NCI-H510A treated with DMSO at 0.1 percent for 48 hours (cell line): ENCODE results near the gene CS.
"Not testable (repeated sequence)": the region's sequence is repeated elsewhere in the genome, so short reads cannot be mapped to it uniquely, and the experiment has no call there.

Source experiments
- DNase-seq: peaks from one replicate; lab custom pipeline; 2025; lab: John Stamatoyannopoulos, UW

Gene CS

DNA sequence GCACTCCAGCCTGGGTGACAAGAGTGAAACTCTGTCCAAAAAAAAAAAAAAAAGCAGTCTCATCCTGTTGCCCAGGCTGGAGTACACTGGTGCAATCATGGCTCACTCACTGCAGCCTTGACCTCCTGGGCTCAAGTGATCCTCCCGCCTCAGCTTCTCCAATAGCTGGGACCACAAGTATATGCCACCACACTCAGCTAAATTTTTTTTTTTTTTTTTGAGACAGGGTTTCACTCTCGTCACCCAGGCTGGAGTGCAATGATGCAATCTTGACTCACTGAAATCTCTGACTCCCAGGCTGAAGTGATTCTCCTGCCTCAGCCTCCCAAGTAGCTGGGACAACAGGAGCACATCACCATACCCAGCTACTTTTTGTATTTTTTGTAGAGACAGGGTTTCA lies 20.9 kb upstream of the CS start:
- DNase-seq = no peak

DNA sequence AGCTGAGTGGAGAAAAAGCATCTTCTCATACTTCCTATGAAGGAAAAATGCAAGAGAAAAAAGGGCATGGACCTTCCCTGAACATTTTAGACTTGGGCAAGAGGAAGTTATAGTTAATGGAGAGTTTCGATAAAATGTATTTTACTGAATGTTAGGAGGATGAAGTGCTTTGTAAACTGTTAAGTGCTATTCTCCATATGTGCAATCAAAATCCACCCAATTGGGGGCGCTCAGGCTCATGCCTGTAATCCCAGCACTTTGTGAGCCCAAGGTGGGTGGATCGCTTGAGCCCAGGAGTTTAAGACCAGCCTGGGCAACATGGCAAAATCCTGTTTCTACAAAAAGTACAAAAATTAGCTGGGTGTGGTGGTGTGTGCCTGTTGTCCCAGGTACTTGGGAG lies 17.5 kb upstream of the CS start:
- DNase-seq = no peak

DNA sequence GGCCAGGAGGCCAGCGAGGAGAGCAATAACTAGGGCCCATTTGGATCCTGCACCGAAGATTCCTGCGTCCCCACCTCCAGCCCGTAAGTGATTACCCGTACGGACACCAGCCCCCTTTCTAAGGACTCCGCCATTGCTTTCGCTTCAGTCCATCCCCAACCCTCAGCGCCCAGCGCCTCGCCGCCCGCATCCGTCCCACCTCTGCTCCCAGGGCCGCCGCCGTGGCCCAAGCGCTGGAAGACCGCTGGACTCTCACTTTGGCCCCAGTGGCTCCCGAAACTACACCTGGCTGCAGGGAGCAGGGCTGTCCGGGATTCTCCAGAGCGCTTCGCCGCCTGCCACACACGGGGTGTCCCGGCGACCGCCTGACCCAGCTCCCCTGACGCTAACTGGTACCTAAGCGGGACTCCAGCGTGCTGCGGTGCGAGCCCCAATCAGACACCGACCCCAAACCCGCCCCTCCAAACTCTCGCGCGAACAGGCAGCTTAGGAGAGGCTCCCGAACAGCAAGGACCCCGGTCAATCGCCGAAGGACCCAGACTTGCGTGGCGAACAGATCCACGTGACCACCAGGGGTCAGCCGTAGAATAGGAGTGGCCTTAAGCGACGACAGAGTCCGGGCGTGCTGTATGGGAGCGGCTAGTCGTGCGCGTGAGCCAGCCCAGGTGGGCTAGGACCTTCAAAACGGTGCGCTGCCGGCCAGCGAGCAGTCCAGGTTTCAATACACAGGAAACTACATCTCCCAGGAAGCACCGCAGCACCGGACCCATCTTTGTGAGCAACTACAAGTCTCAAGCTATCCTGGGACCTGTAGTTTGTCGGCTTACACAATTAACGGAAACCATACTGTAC lies 15.7 kb upstream of the CS start, which contains the start of gene CNPY2:
Gene CNPY2 (minus strand): TSS at position 367 of the 852 bp plus-strand sequence. CDS start 771 bp downstream, outside the sequence.
- DNase-seq = peak; percentile 94

DNA sequence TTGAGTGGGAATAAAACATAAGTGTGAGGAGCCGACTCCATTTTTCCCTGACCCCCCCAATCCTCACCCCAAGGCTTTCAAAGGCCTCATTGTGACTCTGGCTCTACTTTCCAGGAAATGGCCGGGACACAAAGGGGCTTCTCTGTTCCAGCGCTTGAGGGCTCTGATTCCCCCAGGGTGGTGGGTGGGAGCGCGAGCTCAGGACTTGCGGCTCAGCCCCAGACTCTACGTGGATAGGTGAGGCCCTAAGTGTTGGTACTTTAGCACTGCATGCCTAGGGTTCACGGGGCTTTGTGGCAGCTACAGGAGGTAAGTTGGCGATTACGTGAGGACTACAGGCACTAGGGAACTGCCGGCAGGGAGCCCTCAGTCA lies 15.1 kb upstream of the CS start:
- no peak for DNase-seq

DNA sequence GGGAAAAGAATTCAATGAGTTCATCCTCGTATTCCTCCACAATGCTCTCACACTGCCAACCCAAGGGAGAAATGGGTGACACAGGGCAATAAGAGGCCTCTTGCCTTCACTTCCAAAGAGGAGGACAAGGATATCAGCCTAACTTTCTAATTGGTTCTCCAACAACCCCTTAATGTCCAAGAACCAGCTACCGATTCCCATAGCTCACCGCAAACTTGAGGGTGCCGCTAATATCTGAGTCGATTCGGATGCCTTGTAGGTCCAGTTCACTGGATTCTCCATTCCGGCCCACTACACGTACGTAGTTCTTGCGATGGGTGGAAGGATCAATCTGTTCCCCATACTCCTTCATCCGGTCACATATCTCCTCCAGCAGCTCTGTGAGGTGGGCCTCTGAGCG lies 10.9 kb upstream of the CS start:
- no peak for DNase-seq

DNA sequence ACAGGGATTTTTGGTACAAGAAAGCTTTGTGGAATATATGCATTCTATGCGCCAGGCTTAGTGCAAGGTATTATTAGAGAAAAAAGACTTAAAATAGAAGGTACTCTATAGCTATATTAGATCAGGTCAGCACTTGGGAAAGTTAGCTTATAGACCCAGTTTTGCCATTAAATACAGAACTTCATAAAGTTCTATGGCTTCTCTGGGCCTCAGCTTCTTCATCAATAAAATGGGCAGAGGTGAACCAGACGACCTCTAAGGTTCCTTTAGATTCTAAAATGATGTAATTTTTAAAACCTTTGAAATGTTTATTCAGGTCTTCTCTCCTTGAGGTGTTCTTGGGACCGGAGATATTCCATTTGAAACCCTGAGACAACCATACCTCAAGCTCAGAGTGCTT lies 8.6 kb upstream of the CS start:
- no peak for DNase-seq

DNA sequence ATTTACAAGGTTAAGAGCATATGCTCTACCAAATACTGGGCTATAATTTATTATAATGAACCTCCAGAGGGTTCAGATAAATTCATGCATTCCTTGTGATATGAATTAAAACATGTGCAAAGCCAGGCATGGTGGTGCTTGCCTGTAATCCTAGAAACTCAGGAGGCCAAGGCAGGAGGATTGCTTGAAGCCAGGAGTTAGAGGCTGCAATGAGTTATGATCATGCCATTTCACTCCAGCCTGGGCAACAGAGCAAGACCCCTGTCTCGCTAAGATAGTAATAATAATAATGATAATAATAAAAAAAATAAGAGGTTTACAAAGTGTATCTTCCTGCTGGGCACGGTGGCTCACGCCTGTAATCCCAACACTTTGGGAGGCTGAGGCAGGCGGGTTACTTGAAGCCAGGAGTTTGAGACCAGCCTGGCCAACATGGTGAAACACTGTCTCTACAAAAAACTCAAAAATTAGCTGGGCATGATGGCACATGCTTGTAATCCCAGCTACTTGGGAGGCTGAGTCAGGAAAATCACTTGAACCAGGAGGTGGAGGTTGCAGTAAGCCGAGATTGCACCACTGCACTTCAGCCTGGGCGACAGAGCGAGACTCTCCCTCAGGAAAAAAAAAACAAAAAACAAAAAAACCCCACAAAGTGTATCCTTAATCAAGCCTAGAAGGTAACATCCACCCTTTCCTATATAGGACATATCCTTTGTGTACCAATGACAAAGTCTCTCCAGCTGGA lies 7.3 kb upstream of the CS start:
- no peak for DNase-seq

DNA sequence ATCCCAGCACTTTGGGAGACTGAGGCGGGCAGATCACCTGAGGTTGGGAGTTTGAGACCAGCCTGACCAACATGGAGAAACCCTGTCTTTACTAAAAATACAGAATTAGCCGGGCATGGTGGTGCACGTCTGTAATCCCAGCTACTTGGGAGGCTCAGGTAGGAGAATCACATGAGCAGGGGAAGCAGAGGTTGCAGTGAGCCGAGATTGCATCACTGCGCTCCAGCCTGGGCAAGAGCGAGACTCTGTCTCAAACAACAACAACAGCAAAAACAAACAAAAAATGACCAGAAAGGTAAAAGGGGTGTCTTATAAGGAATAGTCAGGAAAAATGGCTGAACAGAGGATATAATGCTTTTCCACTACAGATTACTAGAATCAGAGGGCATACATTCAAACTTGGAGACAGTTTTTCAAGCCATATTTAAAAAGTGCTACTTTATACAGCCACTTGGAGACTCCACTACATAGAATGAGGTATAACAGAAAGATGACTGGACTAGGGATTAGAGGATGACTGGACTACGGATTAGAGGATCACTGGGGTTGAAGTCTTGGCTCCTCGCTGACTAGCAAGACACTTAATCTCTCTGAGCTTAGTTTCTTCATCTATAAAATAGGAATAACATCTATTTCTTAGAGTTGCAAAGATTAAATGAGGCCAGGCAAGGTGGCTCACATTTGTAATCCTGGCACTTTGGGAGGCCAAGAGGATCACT lies 4.9 kb upstream of the CS start:
- no peak for DNase-seq

DNA sequence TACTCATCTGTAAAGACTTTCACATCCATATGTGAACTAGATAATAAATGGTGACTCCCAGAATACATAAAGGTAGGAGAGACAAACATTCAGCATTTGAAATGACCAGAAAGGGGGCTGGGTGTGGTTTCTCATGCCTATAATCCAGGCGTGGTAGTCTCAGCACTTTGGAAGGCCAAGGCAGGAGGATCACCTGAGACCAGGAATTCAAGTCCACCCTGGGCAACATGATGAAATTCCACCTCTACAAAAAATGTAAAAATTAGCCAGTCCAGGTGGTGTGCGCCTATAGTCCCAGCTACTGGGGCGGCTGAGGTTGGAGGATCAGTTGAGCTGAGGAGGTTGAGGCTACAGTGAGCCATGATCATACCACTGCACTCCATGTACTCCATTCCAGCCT lies 4.1 kb upstream of the CS start:
- DNase-seq = no peak

DNA sequence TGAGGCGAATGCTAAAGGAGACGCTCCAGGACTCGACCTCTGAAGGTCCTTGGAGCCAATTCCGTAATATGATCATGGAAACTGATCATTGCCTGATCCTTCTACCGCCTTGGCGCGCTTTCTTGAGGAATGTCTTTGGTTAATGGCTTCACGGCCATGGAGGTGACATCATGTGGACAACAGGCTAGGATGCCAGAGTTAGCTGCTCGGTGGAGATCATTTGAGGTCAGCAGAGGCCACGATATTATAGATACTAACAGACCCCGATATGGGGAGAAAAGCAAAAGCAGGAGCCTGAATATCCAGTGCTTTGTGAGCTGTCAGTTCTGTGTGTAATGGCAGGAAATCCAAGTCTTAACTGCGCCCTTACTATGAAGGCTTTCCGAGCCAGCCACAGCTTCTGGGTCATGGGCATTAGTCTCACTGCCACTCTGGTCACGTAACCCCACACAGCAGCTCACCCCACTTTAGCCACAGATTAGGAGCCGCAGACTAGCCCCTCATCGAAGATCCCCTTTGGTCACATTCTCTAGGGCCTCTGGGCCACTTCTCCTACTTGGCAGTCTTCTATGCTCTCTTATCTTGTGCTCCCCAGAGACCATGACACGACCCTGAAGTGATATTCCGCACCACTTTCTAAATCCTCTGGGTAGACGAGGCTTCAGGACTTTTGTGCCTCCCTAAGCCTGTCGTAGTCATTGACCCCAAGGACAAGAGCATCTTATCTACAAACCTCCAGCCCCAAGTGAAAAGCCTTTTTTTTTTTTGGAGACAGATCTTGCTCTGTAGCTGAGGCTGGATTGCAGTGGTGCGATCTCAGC lies 724 bp upstream of the CS start:
- no peak for DNase-seq

DNA sequence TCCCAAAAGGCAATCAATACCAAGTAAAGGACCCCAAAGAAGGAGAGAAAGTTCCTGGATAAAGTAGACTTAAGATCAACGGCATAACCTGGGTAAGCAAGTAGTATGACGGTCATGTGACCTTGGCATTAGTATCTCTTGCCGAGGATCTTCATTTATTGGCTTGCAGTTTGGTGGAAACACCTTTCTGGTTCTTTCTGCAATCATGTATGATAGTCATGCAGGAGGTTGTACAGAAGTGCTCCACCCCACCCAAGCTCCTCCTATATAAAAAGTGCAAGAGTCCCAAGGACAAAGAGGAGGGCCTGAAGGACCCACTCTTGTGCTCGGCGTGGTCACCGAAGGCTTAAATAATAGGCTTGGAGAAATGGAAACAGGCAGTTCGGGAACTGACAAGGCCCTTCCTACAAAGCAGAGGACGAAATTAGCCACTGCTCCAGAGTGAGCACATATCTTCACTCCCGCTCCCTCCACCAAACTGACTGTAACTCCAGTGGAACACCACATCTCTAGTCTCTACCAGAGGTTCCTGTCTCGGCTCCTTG lies 750 bp downstream of the CS start:
- DNase-seq = peak; percentile 28

DNA sequence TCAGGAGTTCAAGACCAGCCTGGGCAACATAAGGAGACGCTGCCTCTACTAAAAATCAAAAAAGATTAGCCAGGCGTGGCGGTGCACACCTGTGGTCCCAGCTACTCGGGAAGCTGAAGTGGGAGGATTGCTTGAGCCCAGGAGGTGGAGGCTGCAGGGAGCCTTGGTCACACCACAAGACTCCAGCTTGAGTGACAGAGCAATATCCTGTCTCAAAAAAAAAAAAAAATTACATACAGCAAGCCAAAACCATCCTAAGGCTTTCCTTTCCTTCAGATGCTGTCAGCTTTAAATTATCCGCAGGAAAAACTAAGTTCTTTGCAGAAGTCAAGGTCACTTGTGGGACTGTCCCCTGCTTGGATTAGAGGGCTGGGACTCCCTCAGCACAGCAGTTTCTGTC lies 1.3 kb downstream of the CS start:
- no peak for DNase-seq

DNA sequence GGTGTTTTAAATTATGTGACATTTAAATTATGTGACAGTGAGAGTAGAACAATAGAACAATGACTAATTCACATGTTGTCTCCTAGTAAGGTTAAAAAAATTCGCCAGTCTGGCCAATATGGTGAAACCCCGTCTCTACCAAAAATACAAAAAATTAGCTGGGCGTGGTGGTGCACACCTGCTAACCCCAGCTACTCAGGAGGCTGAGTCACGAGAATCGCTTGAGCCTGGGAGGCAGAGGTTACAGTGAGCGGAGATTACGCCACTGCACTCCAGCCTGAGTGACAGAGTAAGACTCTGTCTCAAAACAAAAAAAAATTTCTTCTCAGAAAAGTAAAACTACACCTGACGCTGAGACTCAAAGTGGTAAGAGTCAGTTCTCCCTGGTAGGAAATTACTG lies 2.7 kb downstream of the CS start:
- no peak for DNase-seq

DNA sequence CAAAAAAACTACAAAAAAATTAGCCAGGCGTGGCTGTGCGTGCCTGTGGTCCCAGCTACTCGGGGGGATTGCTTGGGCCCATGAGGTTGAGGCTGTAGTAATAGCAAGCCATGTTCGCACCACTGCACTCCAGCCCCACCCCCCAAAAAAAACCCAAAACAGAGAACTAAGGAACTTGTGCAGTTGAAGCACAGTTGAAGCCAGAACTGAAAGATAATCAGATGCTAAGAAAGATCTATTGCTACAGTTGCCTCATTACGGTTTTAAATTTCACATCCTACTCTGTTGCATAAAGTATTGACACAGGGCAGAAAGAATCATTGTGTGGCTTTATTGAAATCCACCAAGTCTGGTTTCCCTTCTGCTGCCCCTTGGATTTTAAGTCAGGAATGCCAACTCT lies 3.8 kb downstream of the CS start:
- DNase-seq = no peak

DNA sequence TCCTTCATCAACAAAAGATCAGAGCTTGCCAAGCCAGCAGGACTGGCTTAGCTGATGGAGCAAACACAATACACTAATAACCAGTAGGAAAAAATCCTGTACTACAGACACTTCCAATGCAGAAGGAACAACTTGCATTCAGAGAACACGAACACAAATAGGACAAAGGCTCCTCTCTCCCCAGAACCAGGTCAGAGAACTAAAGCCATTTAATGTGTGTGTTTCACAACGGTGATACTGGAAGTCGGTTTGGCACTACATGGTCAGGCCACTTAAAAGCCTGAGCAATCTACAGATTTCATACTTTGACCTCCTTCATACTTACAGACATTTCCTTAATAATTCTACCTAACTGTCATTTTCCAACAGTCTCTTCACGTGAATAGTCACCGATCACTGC lies 6.3 kb downstream of the CS start:
- DNase-seq = no peak

DNA sequence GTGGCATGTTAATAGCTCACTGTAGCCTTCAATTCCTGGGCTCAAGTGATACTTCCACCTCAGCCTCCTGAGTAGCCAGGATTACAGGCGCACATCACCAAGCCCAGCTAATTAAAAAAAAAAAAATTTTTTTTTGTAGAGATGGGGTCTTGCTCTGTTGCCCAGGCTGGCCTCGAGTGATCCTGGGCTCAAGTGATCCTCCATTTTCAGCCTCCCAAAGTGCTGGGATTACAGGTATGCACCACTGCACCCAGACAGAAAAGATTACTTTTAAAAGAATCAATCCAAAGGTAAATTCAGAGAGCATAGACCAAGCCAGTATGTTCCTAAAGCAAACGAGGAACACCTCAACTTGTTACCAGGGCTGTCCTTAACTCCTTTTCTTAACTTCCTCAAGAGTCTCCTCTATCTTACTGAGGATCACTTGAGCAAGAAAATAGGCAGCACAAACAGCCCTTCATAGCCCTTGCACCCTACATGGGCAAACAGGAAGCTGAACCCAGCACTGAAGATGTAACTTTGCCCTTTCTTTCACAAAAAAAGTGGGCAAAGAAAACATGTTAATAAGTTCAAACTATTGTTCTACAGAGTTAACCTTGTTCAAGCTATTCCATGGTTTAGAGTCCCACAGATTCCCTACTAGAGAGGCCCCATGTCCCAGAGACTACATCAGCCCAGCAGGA lies 11.3 kb downstream of the CS start:
- DNase-seq = no peak

DNA sequence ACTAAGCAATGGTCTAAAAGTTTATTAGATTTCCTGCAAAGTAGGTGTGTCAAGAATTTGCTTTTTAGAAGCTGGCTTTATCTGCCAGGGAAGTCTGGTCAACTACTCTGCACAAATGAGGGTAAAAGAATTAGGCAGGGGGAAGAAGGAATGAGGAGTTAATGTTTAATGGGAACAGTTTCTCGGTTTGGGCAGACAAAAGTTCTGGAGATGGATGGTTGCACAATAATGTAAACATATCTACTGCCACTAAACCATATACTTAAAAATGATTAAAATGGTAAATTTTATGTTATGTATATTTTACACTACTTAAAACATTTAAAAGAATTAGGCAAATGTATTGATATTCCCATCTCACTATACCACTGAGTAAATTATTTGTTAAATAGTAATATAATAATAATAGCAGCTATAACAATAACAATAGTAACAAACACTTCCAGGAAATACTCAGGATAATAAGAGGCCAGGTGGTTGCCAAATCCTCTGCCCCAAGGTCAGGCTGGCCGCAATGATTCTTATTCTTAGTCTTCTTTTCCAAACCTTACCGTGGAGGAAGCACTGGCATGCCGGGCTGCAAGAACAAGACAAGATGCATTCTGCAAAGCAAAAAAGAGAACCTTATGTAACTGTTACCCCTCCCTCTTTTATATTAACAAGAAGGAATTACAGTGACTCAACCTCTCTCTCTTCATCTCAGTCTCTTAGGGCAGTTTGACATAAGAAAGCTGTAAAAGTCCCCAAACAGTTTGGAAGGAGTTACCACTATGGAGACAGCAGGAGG lies 13.9 kb downstream of the CS start:
- no peak for DNase-seq

DNA sequence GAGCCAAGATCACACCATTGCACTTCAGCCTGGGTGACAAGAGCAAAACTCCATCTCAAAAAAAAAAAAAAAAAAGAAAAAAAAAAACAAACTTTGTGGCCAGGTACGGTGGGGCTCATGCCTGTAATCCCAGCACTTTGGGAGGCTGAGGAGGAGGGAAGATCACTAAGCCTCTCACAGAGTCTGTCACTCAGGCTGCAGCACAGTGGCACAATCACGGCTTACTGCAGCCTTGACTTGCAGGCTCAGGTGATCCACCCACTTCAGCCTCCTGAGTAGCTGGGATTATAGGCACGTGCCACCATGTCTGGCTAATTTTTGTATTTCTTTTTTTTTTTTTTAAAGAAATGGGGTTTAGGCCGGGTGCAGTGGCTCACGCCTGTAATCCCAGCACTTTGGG lies 15.9 kb downstream of the CS start:
- DNase-seq = not testable (repeated sequence)

DNA sequence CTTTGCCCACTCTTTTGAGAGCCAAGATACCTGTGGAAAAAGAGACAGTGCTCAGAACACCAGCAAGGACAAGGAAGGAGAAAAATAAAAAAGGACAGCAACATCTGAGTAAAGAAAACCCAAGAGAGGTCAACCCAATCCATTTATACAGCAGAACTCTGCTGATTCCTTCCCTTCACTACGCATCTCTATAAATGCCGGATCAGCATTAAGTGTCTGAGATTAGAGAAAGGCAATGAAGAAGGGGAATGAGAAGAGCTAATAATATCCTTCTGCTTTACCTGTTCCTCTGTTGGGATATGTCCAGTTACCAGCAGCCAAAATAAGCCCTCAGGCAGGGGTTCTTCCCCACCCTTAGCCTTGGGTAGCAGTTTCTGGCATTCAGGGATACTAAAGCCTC lies 17.6 kb downstream of the CS start:
- no peak for DNase-seq

DNA sequence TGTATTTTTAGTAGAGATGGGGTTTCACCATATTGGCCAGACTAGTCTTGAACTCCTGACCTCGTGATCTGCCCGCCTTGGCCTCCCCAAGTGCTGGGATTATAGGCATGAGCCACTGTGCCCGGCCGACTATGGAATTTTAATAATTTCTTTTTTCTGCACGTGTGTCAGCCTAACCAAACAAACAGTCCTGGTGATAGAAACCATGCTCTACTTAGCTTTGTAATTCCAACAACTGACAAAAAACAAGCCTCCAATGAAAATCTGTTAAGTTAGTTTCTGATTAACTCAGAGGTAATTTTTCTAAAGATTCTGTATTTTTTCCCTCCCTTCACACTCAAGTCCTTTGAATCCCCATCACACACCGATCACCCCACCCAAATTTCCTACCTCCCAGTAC lies 18.1 kb downstream of the CS start:
- no peak for DNase-seq
